ENCODE measurements around the gene ABCA2. TPM values are rescaled to one million over a fixed set of nuclear protein-coding genes. Genes with fewer than 3 reads are reported as not detected.

ABCA2 gene
- total RNA-seq, 1 donor from 2014 or later = 16.2 TPM

DNA sequence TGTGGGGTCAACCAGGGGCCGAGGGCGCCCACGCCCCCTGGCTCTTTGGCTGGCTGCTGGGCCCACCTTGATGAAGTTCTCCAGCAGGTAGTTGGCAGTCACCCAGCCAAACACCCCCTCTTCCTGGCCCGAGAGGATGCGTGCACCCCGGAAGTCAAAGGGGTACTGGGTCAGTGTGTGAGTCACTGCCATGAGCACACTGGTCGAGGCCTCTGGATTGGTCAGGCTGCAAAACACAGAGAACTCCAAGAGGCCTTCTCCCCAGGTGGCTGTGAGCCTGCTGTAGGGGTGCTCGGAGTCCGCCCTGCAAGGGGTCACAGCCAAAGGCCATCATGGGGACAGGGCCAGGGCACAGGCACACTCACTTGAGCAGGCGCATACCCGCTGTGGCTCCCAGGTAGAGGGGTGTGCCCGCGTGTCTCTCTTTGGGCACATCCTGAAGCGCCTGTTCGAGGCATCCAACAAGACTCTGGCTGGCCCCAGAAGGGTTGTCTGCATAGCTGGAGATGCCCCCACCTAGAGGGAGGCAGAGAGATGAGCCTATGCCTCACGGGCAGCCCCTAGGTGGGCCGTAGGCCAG lies 23.2 kb upstream of the ABCA2 start:
- Histone ChIP-seq H4K20me1 (ENCODE audit: insufficient read depth, low read length) (peaks cover 4% of the 10 kb centered on the region), H3K4me2 (ENCODE audit: low read length) (no peak overlapping the region), H3K4me1 (ENCODE audit: insufficient read depth, low read length) (peaks cover 7% of the 10 kb centered on the region), H3K27me3 (ENCODE audit: insufficient read depth, low read length) (peaks cover 25% of the 10 kb centered on the region), H3K9ac (ENCODE audit: low read length) (no peak overlapping the region), H2AFZ (ENCODE audit: low read depth, low read length) (no peak overlapping the region), H3K9me3 (ENCODE audit: insufficient read depth, low read depth, low read length) (no peaks in the 10 kb centered on the region), H3K36me3 (ENCODE audit: insufficient read depth, low read length) (no peaks in the 10 kb centered on the region), H3K4me3 (ENCODE audit: insufficient read depth, low read depth, low read length) (no peak overlapping the region), H3K27ac (ENCODE audit: low read depth, low read length) (no peak overlapping the region), H3K79me2 (ENCODE audit: insufficient read depth, low read length) (no peaks in the 10 kb centered on the region)
- TF ChIP-seq, protein P1, sequence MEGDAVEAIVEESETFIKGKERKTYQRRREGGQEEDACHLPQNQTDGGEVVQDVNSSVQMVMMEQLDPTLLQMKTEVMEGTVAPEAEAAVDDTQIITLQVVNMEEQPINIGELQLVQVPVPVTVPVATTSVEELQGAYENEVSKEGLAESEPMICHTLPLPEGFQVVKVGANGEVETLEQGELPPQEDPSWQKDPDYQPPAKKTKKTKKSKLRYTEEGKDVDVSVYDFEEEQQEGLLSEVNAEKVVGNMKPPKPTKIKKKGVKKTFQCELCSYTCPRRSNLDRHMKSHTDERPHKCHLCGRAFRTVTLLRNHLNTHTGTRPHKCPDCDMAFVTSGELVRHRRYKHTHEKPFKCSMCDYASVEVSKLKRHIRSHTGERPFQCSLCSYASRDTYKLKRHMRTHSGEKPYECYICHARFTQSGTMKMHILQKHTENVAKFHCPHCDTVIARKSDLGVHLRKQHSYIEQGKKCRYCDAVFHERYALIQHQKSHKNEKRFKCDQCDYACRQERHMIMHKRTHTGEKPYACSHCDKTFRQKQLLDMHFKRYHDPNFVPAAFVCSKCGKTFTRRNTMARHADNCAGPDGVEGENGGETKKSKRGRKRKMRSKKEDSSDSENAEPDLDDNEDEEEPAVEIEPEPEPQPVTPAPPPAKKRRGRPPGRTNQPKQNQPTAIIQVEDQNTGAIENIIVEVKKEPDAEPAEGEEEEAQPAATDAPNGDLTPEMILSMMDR (IDR thresholded peaks at IDR 0.05; ENCODE audit: insufficient read depth, low read depth, low read length) = no peak
- TF ChIP-seq EZH2 (IDR thresholded peaks at IDR 0.05; ENCODE audit: insufficient read depth, low read length) = no peak
- H3K27ac Mint-ChIP-seq (ENCODE audit: unreplicated experiment) = no peak overlapping the region
- H3K4me3 Mint-ChIP-seq (ENCODE audit: unreplicated experiment) = no peak overlapping the region
- no peaks in the 10 kb centered on the region for H3K4me1 Mint-ChIP-seq (ENCODE audit: low read depth, unreplicated experiment)
- peaks cover 43% of the 10 kb centered on the region for H3K27me3 Mint-ChIP-seq (ENCODE audit: low read depth, unreplicated experiment)
- H3K9me3 Mint-ChIP-seq (ENCODE audit: unreplicated experiment) = no peaks in the 10 kb centered on the region
- DNase-seq (ENCODE audit: low read depth) = no peak
- no peak for FAIRE-seq
- H3K36me3 Mint-ChIP-seq (ENCODE audit: low read depth, unreplicated experiment) = no peaks in the 10 kb centered on the region

DNA sequence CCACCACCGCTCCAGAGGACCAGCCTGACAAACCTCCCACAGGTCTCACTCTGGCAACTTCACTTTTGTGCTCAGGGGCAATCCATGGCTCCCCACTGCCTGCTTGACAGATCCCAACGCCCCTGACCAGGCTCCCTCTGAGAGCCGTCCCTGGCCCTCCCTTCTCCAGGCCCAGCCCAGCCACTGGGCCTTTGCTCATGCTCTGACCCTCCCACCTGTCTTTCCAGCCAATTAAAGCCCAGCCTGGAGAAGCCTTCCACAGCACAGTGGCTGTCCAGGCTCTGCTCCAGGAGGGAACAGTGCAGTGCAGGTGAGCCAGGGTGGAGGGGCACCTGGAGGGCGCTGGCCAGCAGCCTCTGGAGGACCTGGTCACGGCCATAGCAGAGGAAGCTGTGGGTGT lies 22.5 kb upstream of the ABCA2 start:
- no peak for FAIRE-seq

More for the DNA sequence above, 22.5 kb upstream of the ABCA2 start:
- Histone ChIP-seq H3K36me3 (ENCODE audit: insufficient read depth, low read length) (no peaks in the 10 kb centered on the region), H3K27ac (ENCODE audit: low read depth, low read length) (no peak overlapping the region), H3K4me1 (ENCODE audit: insufficient read depth, low read length) (peaks cover 5% of the 10 kb centered on the region), H2AFZ (ENCODE audit: low read depth, low read length) (no peak overlapping the region), H3K9me3 (ENCODE audit: insufficient read depth, low read depth, low read length) (no peaks in the 10 kb centered on the region), H3K79me2 (ENCODE audit: insufficient read depth, low read length) (no peaks in the 10 kb centered on the region), H3K4me2 (ENCODE audit: low read length) (no peak overlapping the region), H3K27me3 (ENCODE audit: insufficient read depth, low read length) (peaks cover 25% of the 10 kb centered on the region), H3K4me3 (ENCODE audit: insufficient read depth, low read depth, low read length) (no peak overlapping the region), H3K9ac (ENCODE audit: low read length) (no peak overlapping the region), H4K20me1 (ENCODE audit: insufficient read depth, low read length) (peaks cover 4% of the 10 kb centered on the region)
- Mint-ChIP-seq H3K4me1 (ENCODE audit: low read depth, unreplicated experiment) (no peaks in the 10 kb centered on the region), H3K36me3 (ENCODE audit: low read depth, unreplicated experiment) (no peaks in the 10 kb centered on the region), H3K4me3 (ENCODE audit: unreplicated experiment) (no peak overlapping the region), H3K27me3 (ENCODE audit: low read depth, unreplicated experiment) (peaks cover 40% of the 10 kb centered on the region), H3K9me3 (ENCODE audit: unreplicated experiment) (no peaks in the 10 kb centered on the region), H3K27ac (ENCODE audit: unreplicated experiment) (no peak overlapping the region)
- no peak for DNase-seq (ENCODE audit: low read depth)
- TF ChIP-seq, protein P1 (IDR thresholded peaks at IDR 0.05; ENCODE audit: insufficient read depth, low read depth, low read length) = no peak
- no peak for TF ChIP-seq EZH2 (IDR thresholded peaks at IDR 0.05; ENCODE audit: insufficient read depth, low read length)
